Fibroblast of skin of scalp (primary cell): ENCODE data around the gene LIMK1. TPM values are rescaled to one million over a fixed set of nuclear protein-coding genes. Genes with fewer than 3 reads are reported as not detected.
A peak's percentile ranks its signal among the peaks of the same experiment; 100 is the strongest.
"Not testable (repeated sequence)": the region's sequence is repeated elsewhere in the genome, so short reads cannot be mapped to it uniquely, and the experiment has no call there.

Source experiments
- DNase-seq: peaks from one replicate; pipeline ENCODE4 v3.0.0-alpha.2; 2013
- polyA plus RNA-seq, 2 experiments: library from polyadenylated mRNA; unstranded; fragments of 120-200 nt; gene quantifications; one replicate each; pipeline ENCODE4 v1.2.1, GENCODE V29; 2013; ENCODE audit not compliant: insufficient read length in 2 of 2

LIMK1 gene
- 36.0 TPM for polyA plus RNA-seq (2013, experiment 1 of 2; ENCODE audit: insufficient read length)
- polyA plus RNA-seq (2013, experiment 2 of 2; ENCODE audit: insufficient read length), result 32.8 TPM

DNA sequence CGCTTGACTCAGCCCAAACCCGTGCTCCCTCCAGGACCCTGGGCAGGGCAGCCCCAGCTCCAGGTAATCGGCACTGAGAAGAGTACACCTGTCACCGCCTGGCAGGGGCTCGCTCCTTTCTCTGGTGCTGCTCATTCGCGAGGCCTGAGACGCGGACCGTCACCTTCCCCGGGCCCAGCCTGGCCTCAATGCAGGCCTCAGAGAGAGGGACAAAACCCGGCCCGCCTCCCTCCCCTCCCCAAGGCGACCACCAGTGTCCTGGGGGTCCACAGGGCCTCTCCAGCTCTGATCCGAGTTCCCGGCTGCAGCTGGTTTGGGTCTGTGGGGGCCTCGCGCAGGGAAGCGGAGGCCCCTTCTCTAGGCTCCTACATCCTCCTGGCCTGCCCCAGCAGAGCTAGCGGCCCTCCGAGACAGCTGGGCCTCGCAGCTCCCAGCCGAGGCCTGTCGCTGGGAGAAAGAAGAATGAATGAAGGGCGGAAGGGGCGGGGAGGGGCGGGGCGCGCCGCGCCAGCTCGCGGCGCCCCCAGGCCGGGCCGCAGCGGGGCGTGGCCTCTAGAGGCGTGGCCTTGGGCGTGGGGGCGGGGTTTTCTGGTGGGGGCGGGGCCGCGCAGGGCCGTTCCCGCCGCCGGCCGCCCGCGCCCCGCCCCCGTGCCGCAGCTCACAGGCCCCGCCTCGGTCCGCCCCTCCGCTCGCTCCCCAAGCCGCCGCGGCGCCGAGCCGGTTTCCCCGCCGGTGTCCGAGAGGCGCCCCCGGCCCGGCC, at the start of gene LIMK1:
Gene LIMK1 (plus strand): TSS at position 688 of the 760 bp plus-strand sequence. CDS start 187 bp downstream, outside the sequence.
- DNase-seq, result peak; percentile 82

DNA sequence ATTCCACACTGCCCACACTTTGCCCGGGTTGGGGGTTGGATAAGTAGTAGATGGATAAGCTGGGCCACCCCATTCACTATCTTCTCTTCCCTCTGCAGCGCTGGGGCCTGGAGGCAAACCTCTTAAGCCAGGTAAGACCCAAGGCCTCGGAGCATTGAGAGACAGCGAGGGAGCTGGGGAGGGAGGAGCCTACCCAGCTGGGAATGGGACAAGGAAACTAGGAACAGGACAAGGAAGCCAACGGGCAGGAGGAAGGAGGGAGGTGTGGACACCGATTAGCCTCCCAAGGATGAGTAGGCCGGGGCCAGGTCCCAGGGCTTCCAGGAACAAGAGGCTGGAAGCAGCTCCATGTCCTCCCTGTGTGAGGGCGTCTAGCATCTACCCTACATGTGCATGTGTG, 46.0 kb upstream of the LIMK1 start:
- no peak for DNase-seq

DNA sequence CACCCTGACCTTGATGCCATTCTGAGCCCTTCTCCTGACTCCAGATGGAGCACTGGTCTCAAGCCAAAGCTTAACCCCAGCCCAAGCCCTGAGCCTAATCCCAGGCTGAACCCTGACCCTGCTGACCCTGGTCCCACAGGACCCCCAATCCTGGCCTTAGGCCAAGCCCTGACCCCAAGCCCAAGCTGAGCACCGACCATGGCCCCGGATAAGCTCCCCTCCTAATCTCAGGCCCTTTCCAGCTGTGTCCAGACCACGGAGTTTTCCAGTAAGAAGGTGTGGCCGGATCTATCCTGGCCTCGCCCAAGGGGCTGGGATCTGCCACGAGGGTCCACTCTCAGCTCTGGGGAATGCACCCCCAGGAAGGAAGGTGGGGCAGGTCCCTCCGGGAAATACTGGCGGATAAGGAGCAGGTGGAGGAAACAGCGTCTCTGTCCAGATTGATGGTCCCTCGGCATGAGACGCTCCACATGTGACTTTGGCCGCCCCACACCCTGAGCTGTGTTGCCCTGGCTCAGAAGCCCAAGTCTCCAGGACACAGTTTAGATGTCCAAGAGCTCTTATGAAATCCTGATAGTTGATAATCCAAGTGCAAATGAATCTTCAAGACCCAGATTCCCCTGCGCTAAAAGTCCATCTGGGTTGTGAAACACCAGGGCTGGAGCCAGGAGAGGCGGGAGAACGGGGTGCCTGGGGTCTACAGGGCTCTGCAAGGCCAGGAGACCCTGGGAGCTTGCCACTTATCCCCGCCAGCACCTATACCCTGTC, 45.2 kb upstream of the LIMK1 start:
- no peak for DNase-seq

DNA sequence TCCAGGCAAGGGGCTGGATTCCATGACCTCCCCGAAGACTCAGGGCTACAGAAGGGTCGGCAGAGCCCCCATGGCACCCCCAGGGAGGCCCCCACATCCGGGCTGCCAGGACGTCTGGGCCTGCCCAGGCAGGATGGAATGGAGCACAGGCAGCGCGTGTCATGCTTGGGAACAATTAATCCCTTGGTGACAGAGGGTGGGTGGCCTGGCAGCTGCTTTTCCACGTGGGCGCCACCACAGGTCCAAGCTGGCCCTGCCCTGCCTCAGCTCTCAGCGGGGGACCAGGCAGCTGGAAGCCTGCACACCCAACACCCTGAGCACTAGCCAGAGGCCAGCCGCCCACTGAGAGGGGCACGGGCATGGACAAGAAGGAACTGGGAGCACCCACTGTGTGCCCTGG, 44.3 kb upstream of the LIMK1 start:
- no peak for DNase-seq

DNA sequence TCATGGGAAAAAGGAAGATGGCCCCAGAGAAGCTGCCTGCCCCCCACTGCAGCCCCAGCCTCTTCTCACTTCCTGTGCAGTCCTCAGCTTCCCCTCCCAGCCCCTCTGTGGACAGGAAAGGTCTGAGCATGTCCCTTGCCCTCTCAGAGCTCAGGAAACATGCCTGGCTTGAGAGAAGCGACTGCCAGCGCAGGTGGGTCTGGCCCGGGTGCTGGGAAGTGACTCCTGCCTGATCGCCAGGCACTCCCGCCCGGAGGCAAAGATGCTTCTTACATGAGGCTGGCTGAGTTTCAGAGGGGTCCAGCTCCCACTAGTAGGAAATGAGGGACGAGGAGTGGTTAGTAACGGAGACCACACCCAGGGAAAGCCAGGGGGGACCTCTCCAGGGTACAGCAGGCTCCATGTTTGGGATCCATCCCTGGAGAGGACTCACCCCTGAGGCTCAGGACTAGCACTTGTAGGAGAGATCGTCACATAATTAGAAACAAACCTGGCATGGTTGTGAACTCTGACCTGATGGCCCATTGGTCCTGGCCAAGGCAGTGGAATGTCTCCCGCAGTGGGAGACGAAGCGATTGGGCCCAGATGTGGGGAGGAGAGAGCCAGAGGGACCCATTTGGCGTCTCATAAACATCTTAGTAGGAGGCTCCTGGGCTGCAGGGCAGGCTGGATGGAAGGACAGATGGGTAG, 43.4 kb upstream of the LIMK1 start:
- DNase-seq, result peak; percentile 57

DNA sequence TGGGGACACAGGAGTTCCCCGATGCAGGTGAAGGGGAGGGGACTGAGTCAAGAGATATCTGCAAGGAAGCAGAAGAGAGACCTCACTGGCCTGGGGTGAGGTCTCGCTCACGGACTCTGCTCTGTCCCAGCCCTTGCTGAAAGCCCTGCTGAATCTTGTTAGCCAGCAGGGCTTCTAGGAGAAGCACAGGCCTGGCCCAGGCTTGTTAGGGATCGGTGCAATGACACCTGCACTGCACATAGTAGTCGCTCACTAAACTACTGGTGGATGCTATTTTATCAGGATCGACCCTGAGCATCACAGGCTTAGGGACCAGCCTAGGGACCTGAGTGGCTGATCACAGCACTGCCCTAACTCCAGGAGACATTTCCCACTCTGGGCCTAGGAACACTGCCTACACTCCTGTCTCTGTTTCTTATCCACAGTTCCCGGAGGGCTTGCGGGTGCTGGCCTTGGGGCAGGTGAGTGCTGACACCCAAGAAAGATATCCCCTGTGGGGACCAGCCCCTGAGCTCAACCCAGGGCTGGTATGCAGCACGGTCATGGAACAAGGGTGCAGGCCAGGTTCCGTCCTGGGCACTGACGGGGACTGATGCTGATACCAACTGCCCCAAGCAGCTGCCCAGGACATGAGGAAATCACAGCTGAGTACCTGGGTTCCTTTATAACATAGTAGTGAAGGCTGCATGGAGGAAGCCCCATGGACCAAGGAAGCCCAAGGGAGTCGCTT, 42.6 kb upstream of the LIMK1 start:
- no peak for DNase-seq

DNA sequence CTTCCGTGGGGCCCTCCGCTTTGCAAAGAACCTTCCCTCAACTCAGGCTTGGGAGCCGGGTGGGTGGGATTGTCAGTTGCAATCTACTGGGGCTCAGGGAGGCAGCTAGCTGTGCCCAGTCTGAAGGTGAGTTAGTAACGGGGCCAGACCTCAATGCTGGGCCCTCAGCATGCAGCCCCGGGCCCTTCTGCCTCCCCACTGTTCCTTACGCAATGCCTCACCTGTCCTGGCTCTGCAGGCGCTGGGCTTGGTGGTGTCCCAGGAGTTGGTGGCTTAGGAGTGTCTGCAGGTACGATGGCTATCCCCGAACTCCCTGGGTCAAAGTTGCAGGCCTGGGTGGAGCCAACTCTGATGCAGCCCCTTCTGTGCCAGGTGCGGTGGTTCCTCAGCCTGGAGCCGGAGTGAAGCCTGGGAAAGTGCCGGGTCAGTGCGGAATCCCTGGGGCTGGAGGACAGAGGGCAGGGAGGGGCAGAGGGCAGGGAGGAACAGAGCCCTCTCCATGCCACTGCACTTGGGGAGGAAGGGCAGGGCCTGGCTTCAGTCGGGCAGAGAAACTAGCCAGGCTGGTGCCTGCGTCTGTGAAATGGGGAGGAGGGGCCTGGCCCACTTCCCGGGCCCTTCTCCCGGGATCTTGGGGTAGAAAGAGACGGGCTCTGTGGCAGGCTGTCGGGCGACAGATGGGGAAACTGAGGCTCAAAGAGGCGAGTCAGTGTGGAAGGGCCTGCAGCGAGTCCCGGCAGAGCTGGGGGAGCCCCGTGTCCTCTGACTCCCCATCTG, 40.7 kb upstream of the LIMK1 start:
- DNase-seq, result no peak

DNA sequence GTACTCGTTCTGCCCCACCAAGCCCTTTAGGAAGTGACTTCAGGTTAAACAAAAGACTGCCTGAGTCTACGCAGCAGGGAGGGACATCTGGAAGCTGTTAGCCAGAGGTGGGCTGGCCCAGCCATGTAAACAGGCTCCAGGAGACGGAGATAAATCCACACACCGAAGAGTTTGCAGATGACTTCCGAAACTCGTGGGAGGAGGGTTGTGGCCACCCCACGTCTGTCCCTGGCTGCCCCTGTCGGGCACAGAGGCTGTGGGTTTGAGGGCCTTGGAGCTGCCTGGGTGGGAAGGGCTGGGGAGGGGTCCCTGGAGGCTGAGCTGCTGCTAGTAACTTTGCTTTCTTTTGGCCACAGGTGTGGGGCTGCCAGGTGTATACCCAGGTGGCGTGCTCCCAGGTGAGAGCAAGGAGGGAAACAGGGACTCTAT, 40.1 kb upstream of the LIMK1 start:
- peak; percentile 61 for DNase-seq

DNA sequence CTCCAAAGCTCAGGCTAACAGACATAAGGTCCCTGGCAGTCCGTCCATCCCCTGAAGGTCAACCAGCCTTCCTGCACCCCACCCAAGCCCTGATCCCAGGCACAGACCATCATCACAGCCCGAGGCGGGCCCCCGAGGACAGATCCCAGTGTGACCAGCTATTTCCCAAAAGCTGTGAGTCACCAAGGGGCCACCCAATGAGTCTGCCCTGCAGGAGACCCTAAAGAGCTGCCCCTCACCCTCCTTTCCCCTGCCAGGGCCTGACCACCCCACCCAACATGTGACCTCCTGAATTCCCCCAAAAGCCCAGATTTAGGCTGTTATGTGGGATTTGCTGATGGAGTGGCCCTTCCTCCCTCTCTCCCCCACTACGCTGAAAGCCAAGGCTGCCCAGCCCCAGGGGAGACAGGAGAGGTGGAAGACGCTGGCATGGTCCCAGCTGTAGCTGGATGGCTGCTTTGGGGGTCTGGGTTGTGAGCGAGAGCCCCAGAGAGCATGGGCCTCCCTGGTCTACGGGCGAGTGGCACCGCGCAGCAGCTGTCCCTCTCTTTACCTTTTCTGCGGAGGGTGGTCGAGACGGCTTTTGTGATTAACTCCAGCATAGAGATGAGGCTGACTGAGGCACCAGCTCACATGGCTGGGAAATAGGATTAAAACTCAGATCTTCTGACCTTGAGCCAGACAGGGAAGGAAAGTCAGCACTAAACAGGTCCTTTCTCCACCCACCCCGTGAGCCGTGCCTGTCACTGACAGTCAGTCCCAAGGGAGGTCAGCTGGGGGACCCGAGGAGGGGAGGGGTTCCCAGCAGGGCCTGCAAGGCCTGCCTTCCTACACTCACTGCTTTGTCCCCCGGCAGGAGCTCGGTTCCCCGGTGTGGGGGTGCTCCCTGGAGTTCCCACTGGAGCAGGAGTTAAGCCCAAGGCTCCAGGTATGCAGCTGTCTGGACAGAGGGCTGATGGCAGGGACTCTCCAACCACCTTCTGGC, 38.9 kb upstream of the LIMK1 start:
- DNase-seq, result no peak

DNA sequence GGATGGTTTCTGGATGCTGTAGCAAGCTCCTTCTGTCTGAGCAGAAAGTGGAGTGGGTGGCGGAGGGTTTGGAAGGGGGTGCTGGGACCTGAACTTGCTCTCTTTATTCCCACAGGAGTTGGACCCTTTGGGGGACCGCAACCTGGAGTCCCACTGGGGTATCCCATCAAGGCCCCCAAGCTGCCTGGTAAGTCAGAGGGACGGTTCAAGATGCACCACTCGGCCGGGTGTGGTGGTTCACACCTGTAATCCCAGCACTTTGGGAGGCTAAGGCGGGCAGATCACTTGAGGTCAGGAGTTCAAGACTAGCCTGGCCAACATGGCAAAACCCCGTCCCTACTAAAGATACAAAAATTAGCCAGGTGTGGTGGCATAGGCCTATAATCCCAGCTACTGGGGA, 37.0 kb upstream of the LIMK1 start:
- DNase-seq, result not testable (repeated sequence)

DNA sequence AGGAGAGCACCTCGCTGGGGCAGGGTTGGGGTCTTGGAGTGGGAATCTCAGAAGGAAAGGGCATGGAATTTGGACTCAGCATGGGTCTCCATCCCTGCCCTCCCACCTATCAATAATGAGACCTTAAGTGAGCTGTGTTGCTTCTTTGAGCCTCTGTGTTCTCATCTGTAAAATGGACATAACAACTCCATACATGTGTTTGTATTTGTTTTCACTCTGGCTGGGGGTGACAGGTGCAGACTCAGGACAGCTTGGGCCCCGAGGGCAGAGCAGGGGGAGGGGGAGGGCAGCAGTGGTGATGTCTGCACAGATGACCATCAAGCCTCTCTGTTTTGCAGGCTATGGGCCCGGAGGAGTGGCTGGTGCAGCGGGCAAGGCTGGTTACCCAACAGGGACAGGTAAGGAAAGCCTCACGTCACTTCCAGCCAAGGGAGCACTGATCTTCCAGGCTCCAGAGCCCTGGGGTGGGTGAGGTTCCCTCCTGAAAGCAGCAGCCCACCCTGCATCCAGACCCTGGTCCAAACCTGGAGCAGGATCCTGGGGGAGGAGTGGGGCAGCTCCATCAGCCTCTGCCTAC, 35.7 kb upstream of the LIMK1 start:
- DNase-seq, result no peak

DNA sequence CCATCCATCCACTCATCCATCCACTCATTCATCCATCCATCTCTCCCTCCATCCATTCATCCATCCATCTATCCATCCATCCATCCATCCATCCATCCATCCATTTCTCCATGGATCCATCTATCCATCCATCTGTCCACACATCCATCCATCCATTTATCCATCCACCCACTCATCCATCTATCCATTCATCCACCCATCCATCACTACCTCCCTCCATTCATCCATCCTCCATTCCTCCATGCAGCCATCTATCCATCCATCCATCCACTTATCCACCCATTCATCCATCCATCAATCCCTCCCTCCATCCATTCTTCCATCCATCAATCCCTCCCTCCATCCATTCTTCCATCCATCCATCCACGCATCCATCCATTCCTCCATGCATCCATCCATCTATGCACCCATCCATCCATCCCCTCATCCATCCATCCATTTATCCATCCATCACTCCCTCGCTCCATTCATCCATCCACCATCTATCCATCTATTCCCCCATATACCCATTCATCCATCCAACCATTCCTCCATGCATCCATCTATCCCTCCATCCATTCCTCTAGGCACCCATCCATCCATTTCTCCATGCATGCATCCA, 34.5 kb upstream of the LIMK1 start:
- DNase-seq, result no peak

DNA sequence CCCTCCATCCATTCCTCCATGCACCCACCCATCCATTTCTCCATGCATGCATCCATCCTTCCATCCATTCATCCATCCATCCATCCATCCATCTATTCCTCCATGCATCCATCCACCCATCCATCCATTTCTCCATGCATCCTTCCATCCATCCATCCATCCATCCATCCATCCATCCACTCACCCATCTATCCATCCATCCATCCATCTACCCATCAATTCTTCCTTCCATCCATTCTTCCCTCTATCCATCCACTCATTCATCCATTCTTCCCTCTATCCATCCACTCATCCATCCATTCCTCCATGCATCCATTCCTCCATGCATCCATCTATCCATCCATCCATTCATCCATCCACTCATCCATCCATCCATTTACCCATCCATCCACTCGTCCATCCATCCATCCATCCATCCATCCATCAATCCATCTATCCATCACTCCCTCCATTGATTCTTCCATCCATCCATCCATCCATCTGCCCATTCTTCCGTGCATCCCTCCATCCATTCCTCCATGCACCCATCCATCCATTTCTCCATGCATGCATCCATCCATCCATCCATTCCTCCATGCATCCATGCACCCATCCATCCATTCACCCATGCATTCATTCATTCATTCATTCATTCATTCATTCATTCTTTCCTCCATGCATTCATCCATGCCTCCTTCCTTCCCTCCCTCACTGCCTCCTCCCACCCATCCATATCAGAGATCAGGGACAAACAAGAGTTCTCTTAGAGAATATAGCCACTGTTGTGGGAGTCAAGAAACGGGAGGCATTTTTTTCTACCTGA, 33.4 kb upstream of the LIMK1 start:
- no peak for DNase-seq

DNA sequence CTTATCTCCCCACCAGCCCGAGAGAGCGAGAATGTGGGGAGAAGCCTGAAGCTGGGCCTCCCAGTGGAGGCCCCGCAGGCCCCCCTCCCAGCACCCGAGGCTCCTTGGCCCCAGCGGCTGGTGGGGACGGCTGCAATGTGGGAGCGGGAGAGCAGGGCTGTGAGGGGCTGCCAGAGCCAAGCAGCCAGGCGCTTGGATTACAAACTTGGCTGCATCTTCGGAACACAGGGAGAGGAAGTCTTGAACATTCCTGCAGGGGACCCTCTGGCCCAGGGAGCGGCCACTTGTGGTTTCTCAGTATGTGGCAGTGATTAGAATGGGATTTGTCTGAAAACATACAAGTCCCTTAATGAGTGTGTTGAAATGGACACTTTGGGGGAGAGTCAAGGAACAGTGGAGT, 32.4 kb upstream of the LIMK1 start:
- peak; percentile 55 for DNase-seq

DNA sequence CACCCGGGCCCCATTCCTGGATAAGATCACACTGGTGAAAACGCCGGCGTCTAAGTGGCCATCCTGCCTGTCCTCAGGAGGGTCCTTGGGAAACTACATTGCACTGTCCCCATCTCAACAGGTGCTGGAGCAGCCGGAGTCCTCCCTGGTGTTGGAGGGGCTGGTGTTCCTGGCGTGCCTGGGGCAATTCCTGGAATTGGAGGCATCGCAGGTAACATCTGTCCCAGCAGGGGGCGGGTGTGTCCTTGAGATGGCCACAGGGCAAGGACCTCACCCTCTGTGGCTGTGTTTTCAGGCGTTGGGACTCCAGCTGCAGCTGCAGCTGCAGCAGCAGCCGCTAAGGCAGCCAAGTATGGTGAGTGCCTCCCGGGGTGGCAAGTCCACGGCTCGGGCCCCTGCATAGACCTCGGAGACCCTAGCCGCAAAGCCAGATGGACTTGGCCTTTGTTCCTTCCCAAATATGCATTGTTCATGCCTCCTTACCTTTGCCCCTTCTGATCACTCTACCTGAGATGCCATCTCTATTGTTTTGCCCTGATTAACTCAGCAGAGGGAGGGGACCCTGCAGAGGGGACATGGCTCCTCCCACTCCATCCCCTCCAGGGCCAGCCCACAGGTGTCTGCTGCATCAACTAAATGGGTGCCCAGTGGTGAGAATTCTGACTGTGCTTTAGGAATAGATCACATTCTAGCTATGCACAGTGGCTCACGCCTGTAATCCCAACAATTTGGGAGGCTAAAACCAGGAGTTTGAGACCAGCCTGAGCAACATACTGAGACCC, 31.8 kb upstream of the LIMK1 start:
- no peak for DNase-seq

DNA sequence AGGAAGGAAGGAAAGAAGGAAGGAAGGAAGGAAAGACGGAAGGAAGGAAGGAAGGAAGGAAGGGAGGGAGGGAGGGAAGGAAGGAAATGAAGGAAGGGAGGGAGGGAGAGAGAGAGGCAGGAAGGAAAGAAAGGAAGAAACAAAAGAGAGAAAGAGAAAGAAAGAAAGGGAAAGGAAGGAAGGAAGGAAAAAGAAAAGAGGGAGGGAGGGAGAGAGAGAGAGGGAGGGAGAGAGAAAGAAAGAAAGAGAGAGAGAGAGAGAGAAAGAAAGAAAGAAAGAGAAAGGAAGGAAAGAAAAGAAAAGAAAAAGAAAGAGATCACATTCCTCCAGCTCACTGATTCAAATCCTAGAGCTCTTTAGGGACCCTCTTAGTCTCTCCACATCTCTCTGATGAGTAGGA, 31.0 kb upstream of the LIMK1 start:
- DNase-seq, result no peak

DNA sequence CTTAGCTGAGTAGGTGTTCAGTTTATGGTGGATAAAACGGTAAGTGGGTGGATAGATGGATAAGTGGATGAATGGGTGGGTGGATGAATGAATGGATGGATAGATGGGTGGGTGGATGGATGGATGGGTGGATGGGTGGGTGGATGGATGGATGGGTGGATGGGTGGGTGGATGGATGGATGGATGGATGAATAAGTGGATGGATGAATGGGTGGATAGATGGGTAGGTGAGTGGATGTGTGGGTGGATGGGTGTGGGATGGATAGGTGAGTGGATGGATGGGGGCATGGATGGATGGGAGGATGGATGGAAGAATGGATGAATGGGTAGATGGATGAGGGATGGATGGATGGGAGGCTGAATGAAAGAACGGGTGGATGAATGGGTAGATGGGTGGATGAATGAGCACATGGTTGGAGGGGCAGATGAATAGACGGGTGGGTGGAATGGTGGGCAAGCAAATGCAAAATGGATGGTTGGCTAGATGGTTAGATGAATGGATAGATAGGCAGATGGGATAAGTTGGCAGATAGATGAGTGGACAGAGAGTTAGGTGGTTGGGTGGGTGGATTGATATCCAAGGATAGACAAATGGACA, 29.9 kb upstream of the LIMK1 start:
- DNase-seq, result no peak
